ENCODE measurements around the gene MYOZ3. TPM values are rescaled to one million over a fixed set of nuclear protein-coding genes. Genes with fewer than 3 reads are reported as not detected.
A peak's percentile ranks its signal among the peaks of the same experiment; 100 is the strongest.

The MYOZ3 gene
- total and polyA plus RNA-seq, 12 donors: 0.12 to 1.9 (median 0.45) TPM; not detected in 1

GRCh38 chr5:150645070-150645700 is 15.9 kb upstream of the MYOZ3 start:
- Histone ChIP-seq H3K36me3 (replicated peaks in 1 of 2) (peaks cover 0 to 24% of the 10 kb centered on the region in 2 donors), H3K27me3 (no peaks in the 10 kb centered on the region), H3K4me3 (peak overlapping the region in 1 of 4 donors; percentile 62), H3K9me3 (replicated peaks in 1 of 3) (no peaks in the 10 kb centered on the region), H3K4me1 (replicated peaks in 1 of 2) (peaks cover 73 to 89% of the 10 kb centered on the region in 2 donors), H3K27ac (peak overlapping the region; percentile 64 to 99 (median 96))
- DNase-seq: peak; percentile 83 to 97 (median 95)
- TF ChIP-seq POLR2A (IDR thresholded peaks at IDR 0.05): no peak
- TF ChIP-seq CTCF (IDR thresholded peaks at IDR 0.05): no peak
- intact Hi-C loops (cut with DNase I): no loop called here
- 24 to 54% (median 29%) methylated on average over 4 of the region's 4 CpGs for WGBS, 4 donors

- no peaks in the 10 kb centered on the region for H3K27me3 ChIP-seq
- H3K36me3 ChIP-seq (replicated peaks in 1 of 2): peaks cover 0 to 48% of the 10 kb centered on the region in 2 donors
- intact Hi-C loops (cut with DNase I): no loop called here
- peak overlapping the region; percentile 27 to 97 (median 85) for H3K27ac ChIP-seq
- peak; percentile 68 to 94 (median 92) for DNase-seq
- H3K4me3 ChIP-seq: no peak overlapping the region
- WGBS, 4 donors: 26 to 36% (median 30%) methylated on average over 10 to 25 of the region's 25 CpGs
- peaks cover 65 to 96% of the 10 kb centered on the region in 2 donors for H3K4me1 ChIP-seq (replicated peaks in 1 of 2)
- TF ChIP-seq CTCF (IDR thresholded peaks at IDR 0.05): peak in 1 of 6 experiments; percentile 7
- peak in 1 of 2 donors; percentile 75 for TF ChIP-seq POLR2A (IDR thresholded peaks at IDR 0.05)
- H3K9me3 ChIP-seq (replicated peaks in 1 of 3): no peaks in the 10 kb centered on the region
These were observed 13.5 kb upstream of the MYOZ3 start for GRCh38 chr5:150647275-150648251.

- Histone ChIP-seq H3K27me3 (no peaks in the 10 kb centered on the region), H3K4me3 (no peak overlapping the region), H3K36me3 (replicated peaks in 1 of 2) (peaks cover 0 to 57% of the 10 kb centered on the region in 2 donors), H3K9me3 (replicated peaks in 1 of 3) (no peaks in the 10 kb centered on the region), H3K27ac (peak overlapping the region; percentile 27 to 97 (median 85)), H3K4me1 (replicated peaks in 1 of 2) (peaks cover 56 to 96% of the 10 kb centered on the region in 2 donors)
- DNase-seq: peak in 1 of 7 donors; percentile 13
- intact Hi-C loops (cut with DNase I): no loop called here
- 81 to 85% (median 84%) methylated on average over 10 to 16 of the region's 16 CpGs for WGBS, 4 donors
- no peak for TF ChIP-seq CTCF (IDR thresholded peaks at IDR 0.05)
- TF ChIP-seq POLR2A (IDR thresholded peaks at IDR 0.05): no peak
These were observed 12.6 kb upstream of the MYOZ3 start for GRCh38 chr5:150648294-150649107.
